IMR-90 (cell line): ENCODE data around the gene HNRNPM. TPM values are rescaled to one million over a fixed set of nuclear protein-coding genes. Genes with fewer than 3 reads are reported as not detected.
A peak's percentile ranks its signal among the peaks of the same experiment; 100 is the strongest.

ENCODE experiments used
- ATAC-seq: fragments of 200-7000 bp; cut with Tn5 transposase; 2 replicates; pipeline ENCODE4 v1.9.1; 2020; ENCODE audit warnings: low read depth, mild to moderate bottlenecking, moderate library complexity
- BruUV-seq: library from RNA; stranded (reverse); fragments of 400-500 nt; replicated peaks from 2 replicates; lab custom pipeline; 2021; lab: Mats Ljungman, UMichigan
- CTCF ChIA-PET: fragments of 300-600 bp; formaldehyde crosslinking; extraction: SDS; loops from one replicate; lab custom pipeline; 2021; ENCODE audit warnings: antibody characterized with exemption; lab: Yijun Ruan, JAX
- POLR2A ChIA-PET: fragments of 300-600 bp; sonication (Branson Sonifier 250); formaldehyde crosslinking; loops from one replicate; lab custom pipeline; 2022; ENCODE audit warnings: antibody characterized with exemption; ENCODE audit not compliant: unreplicated experiment; lab: Charles Lee
- DNase-seq: peaks from one replicate; pipeline ENCODE4 v3.0.0; 2013
- H2AFZ ChIP-seq: replicated peaks from 2 replicates; pipeline ENCODE3; 2013; ENCODE audit warnings: low read length, mild to moderate bottlenecking; ENCODE audit not compliant: poor library complexity
- H2AK5ac ChIP-seq: 2 replicates; pipeline ENCODE4 v1.6.1; 2013; ENCODE audit warnings: low read depth, low read length, inconsistent platforms
- H2AK9ac ChIP-seq: replicated peaks from 2 replicates; pipeline ENCODE3; 2013; ENCODE audit warnings: mild to moderate bottlenecking, low read depth, low read length, moderate library complexity; ENCODE audit not compliant: poor library complexity
- H2BK120ac ChIP-seq: 2 replicates; pipeline ENCODE4 v1.6.1; 2013; ENCODE audit warnings: low read depth, low read length, inconsistent platforms
- H2BK15ac ChIP-seq: 3 replicates; pipeline ENCODE4 v1.6.1; 2013; ENCODE audit warnings: low read depth, low read length, inconsistent platforms
- H2BK20ac ChIP-seq: 2 replicates; pipeline ENCODE4 v1.6.1; 2013; ENCODE audit warnings: low read depth, mild to moderate bottlenecking, inconsistent platforms, low read length, moderate library complexity
- H2BK5ac ChIP-seq: 2 replicates; pipeline ENCODE4 v1.6.1; 2013; ENCODE audit warnings: mild to moderate bottlenecking, low read depth, low read length, inconsistent platforms; ENCODE audit not compliant: poor library complexity, severe bottlenecking
- H3K14ac ChIP-seq: replicated peaks from 2 replicates; pipeline ENCODE4 v1.6.1; 2013; ENCODE audit warnings: low read depth, low read length, inconsistent platforms
- H3K18ac ChIP-seq: 2 replicates; pipeline ENCODE4 v1.6.1; 2013; ENCODE audit warnings: low read depth, low read length, control low read depth
- H3K23ac ChIP-seq: 2 replicates; pipeline ENCODE4 v1.6.1; 2013; ENCODE audit warnings: low read depth, low read length, inconsistent platforms
- H3K27ac ChIP-seq: 2 replicates; pipeline ENCODE4 v1.5.1; 2013; ENCODE audit warnings: mild to moderate bottlenecking, control low read depth, low read length; ENCODE audit not compliant: insufficient read depth
- H3K27me3 ChIP-seq: 2 replicates; pipeline ENCODE4 v1.6.1; 2013; ENCODE audit warnings: low read length; ENCODE audit not compliant: control insufficient read depth, insufficient read depth
- H3K36me3 ChIP-seq: 2 replicates; pipeline ENCODE4 v1.6.1; 2013; ENCODE audit warnings: low read length, mixed read lengths; ENCODE audit not compliant: control insufficient read depth, insufficient read depth
- H3K4ac ChIP-seq: 2 replicates; pipeline ENCODE4 v1.6.1; 2013; ENCODE audit warnings: low read depth, low read length, inconsistent platforms
- H3K4me1 ChIP-seq: 2 replicates; pipeline ENCODE4 v1.6.1; 2013; ENCODE audit warnings: low read length, mixed read lengths; ENCODE audit not compliant: control insufficient read depth, insufficient read depth
- H3K4me2 ChIP-seq: 2 replicates; pipeline ENCODE4 v1.6.1; 2013; ENCODE audit warnings: low read depth, mild to moderate bottlenecking, control low read depth, low read length, moderate library complexity
- H3K4me3 ChIP-seq: 2 replicates; pipeline ENCODE4 v1.5.1; 2013; ENCODE audit warnings: low read depth, mild to moderate bottlenecking, control low read depth, low read length, moderate library complexity; ENCODE audit not compliant: insufficient read depth
- H3K56ac ChIP-seq: 2 replicates; pipeline ENCODE4 v1.6.1; 2013; ENCODE audit warnings: low read length, inconsistent platforms; ENCODE audit not compliant: insufficient read depth; ENCODE audit errors: extremely low read depth
- H3K79me1 ChIP-seq, 2 experiments: 2 replicates each; pipeline ENCODE4 v1.6.1; 2013; ENCODE audit warnings: low read length in 2 of 2, inconsistent platforms in 1 of 2, low read depth in 1 of 2
- H3K9ac ChIP-seq: 2 replicates; pipeline ENCODE4 v1.6.1; 2013; ENCODE audit warnings: low read depth, low read length, control low read depth
- H3K9me1 ChIP-seq: 2 replicates; pipeline ENCODE4 v1.6.1; 2013; ENCODE audit warnings: low read length, inconsistent platforms; ENCODE audit not compliant: insufficient read depth
- H3K9me3 ChIP-seq: 2 replicates; pipeline ENCODE4 v1.6.1; 2013; ENCODE audit warnings: low read length; ENCODE audit not compliant: control insufficient read depth, insufficient read depth
- H4K20me1 ChIP-seq: 2 replicates; pipeline ENCODE4 v1.6.1; 2013; ENCODE audit warnings: low read length, inconsistent platforms; ENCODE audit not compliant: insufficient read depth
- H4K5ac ChIP-seq: 2 replicates; pipeline ENCODE4 v1.6.1; 2013; ENCODE audit warnings: mild to moderate bottlenecking, low read depth, low read length, control low read depth
- H4K8ac ChIP-seq, 2 experiments: 2 replicates each; pipeline ENCODE4 v1.6.1; 2013; ENCODE audit warnings: low read depth in 2 of 2, low read length in 2 of 2, control low read depth in 1 of 2, inconsistent platforms in 1 of 2
- H4K91ac ChIP-seq: 2 replicates; pipeline ENCODE4 v1.6.1; 2013; ENCODE audit warnings: low read depth, low read length, inconsistent platforms; ENCODE audit not compliant: insufficient read depth
- BHLHE40 ChIP-seq: fragments of 150-350 bp; IDR thresholded peaks from 2 replicates; pipeline ENCODE4 v1.6.1; 2016; ENCODE audit warnings: mild to moderate bottlenecking, low read depth, low read length
- CEBPB ChIP-seq: IDR thresholded peaks from 2 replicates; pipeline ENCODE4 v1.6.1; 2012; ENCODE audit warnings: low read depth, low read length, improper control_type of control experiment
- CHD1 ChIP-seq: IDR thresholded peaks from 2 replicates; pipeline ENCODE4 v1.6.1; 2012; ENCODE audit warnings: low read depth, low read length, improper control_type of control experiment
- FOS ChIP-seq: fragments of 150-350 bp; IDR thresholded peaks from 2 replicates; pipeline ENCODE4 v1.6.1; 2016; ENCODE audit warnings: low read depth, low read length
- MAZ ChIP-seq: IDR thresholded peaks from 2 replicates; pipeline ENCODE4 v1.6.1; 2012; ENCODE audit warnings: low read depth, mild to moderate bottlenecking, low read length, improper control_type of control experiment, moderate library complexity, borderline replicate concordance
- MXI1 ChIP-seq: IDR thresholded peaks from 2 replicates; pipeline ENCODE4 v1.6.1; 2012; ENCODE audit warnings: low read depth, mild to moderate bottlenecking, low read length, moderate library complexity, borderline replicate concordance
- NFE2L2 ChIP-seq: fragments of 150-350 bp; IDR thresholded peaks from 2 replicates; pipeline ENCODE4 v1.6.1; 2016; ENCODE audit warnings: low read depth, mild to moderate bottlenecking, low read length
- USF2 ChIP-seq: fragments of 150-350 bp; IDR thresholded peaks from 2 replicates; pipeline ENCODE4 v1.6.1; 2017; ENCODE audit warnings: mild to moderate bottlenecking, antibody characterized with exemption, low read length, low read depth
- WGBS, 2 experiments: methylation state at CpG; one replicate each; pipeline versions ENCODE4 v1.1.5 to v1.1.7; 2013; ENCODE audit warnings: missing lambda C conversion rate in 2 of 2; ENCODE audit not compliant: insufficient read length in 1 of 2; ENCODE audit errors: extremely low coverage in 2 of 2; 5-methylcytosine and 5-hydroxymethylcytosine counted together
- dilution Hi-C: fragments of 300-500 bp; cut with HindIII; formaldehyde crosslinking; loops from one replicate; pipeline ENCODE4 v1.14.3; 2018; ENCODE audit warnings: low sequenced_read_pairs; ENCODE audit not compliant: unreplicated experiment
- in situ Hi-C: fragments of 300-500 bp; cut with MboI; formaldehyde crosslinking; loops from 3 replicates; pipeline ENCODE4 v1.14.3; 2019; ENCODE audit warnings: low sequenced_read_pairs, inconsistent platforms, mixed read lengths
- intact Hi-C: fragments of 100-400 bp; cut with micrococcal nuclease; formaldehyde crosslinking; loops from 2 replicates; pipeline ENCODE4 v1.10.0; 2022
- polyA plus RNA-seq, 3 experiments: library from polyadenylated mRNA; depleted of rRNA; stranded (reverse); fragments of >200 nt; gene quantifications; 2 replicates each; pipeline ENCODE4 v1.2.3, GENCODE V29; 2012; ENCODE audit warnings: low replicate concordance in 1 of 3
- total RNA-seq: library from RNA; depleted of rRNA; stranded (reverse); fragments of >200 nt; gene quantifications from 2 replicates; pipeline ENCODE4 v1.2.3, GENCODE V29; 2012
- TF ChIP-seq, protein P1 (sequence below): conservative IDR thresholded peaks from 2 replicates; pipeline ENCODE4 v1.5.1; 2012; ENCODE audit warnings: mild to moderate bottlenecking, low read depth, low read length, improper control_type of control experiment

Gene HNRNPM
- total and polyA plus RNA-seq, 2 of the 4 experiments (the other 2 are of a cell fraction), result 75.6 to 197 TPM

DNA sequence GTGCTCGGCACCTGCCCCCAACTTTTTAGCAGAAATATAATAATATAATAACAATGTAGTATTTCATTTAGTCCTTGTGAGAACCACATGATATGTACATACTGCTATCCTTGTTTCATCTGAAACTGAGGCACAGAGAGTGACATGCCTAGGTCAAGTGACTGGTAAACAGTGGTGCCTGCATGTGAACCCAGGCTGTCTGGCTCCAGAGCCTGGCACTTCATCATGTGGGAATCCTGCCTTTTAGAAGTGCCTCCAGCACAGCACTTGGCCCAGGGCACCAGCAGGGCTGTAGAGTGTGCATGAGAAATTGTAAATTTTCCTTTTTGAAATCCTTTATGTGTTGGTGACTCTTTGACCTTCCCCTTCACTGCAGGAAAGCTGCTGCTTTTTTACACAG is 30.2 kb downstream of the HNRNPM start:
- WGBS, 2 experiments, result no CpG with 5 or more reads among the region's 1 CpG
- BruUV-seq, result no TSS peak
- Histone ChIP-seq H3K27me3 (no peaks in the 10 kb centered on the region), H3K14ac (no peak overlapping the region), H3K4me3 (no peak overlapping the region), H2BK15ac (no peak overlapping the region), H3K23ac (no peak overlapping the region), H3K36me3 (peaks cover 64% of the 10 kb centered on the region), H3K27ac (no peak overlapping the region), H2BK5ac (no peak overlapping the region), H3K79me1 (peaks cover 28 to 86% of the 10 kb centered on the region in 2 experiments), H3K4me1 (peaks cover 5% of the 10 kb centered on the region), H3K9ac (no peak overlapping the region), H4K91ac (no peak overlapping the region), H3K4me2 (no peak overlapping the region), H2AK9ac (peak overlapping the region; percentile 9), H2BK20ac (no peak overlapping the region), H3K9me1 (peaks cover 30% of the 10 kb centered on the region), H3K18ac (no peak overlapping the region), H2AK5ac (no peak overlapping the region), H3K4ac (no peak overlapping the region), H3K56ac (no peak overlapping the region), H3K9me3 (no peaks in the 10 kb centered on the region), H4K8ac (no peak overlapping the region), H4K5ac (no peak overlapping the region), H4K20me1 (peaks cover 70% of the 10 kb centered on the region), H2AFZ (no peak overlapping the region), H2BK120ac (no peak overlapping the region)
- dilution Hi-C loops, result no loop called here
- ChIA-PET CTCF (interaction anchor here (0.7 kb wide), 1 partner anchor 23 kb away, joined by 4 read pairs; no protein-coding TSS in a partner anchor), POLR2A (no interaction called here)
- ATAC-seq (no peak), DNase-seq (no peak)
- no peak for TF ChIP-seq BHLHE40
- no peak for TF ChIP-seq FOS
- no peak for TF ChIP-seq MXI1
- no peak for TF ChIP-seq NFE2L2
- TF ChIP-seq USF2, result no peak
- TF ChIP-seq CEBPB, result no peak
- TF ChIP-seq MAZ, result no peak
- no peak for TF ChIP-seq CHD1
- TF ChIP-seq, protein P1, sequence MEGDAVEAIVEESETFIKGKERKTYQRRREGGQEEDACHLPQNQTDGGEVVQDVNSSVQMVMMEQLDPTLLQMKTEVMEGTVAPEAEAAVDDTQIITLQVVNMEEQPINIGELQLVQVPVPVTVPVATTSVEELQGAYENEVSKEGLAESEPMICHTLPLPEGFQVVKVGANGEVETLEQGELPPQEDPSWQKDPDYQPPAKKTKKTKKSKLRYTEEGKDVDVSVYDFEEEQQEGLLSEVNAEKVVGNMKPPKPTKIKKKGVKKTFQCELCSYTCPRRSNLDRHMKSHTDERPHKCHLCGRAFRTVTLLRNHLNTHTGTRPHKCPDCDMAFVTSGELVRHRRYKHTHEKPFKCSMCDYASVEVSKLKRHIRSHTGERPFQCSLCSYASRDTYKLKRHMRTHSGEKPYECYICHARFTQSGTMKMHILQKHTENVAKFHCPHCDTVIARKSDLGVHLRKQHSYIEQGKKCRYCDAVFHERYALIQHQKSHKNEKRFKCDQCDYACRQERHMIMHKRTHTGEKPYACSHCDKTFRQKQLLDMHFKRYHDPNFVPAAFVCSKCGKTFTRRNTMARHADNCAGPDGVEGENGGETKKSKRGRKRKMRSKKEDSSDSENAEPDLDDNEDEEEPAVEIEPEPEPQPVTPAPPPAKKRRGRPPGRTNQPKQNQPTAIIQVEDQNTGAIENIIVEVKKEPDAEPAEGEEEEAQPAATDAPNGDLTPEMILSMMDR, result no peak
- intact Hi-C loops, result no loop called here
- in situ Hi-C loops, result no loop called here
